ENCODE results near the gene RCAN2.

RCAN2 gene

GRCh38 chr6:46501136-46502089, 10.2 kb upstream of the RCAN2 start:
- in situ Hi-C loops (cut with MboI; ENCODE audit: low pct_unique_long_range_greater_than_20kb, low sequenced_read_pairs): no loop called here
- DNase-seq: no peak

- DNase-seq: no peak
These were observed 9.1 kb upstream of the RCAN2 start for GRCh38 chr6:46500382-46500781.

GRCh38 chr6:46491628-46492547, 639 bp upstream of the RCAN2 start:
- in situ Hi-C loops (cut with MboI; ENCODE audit: low pct_unique_long_range_greater_than_20kb, low sequenced_read_pairs): no loop called here

More at GRCh38 chr6:46500382-46500781, 9.1 kb upstream of the RCAN2 start:
- in situ Hi-C loops (cut with MboI; ENCODE audit: low pct_unique_long_range_greater_than_20kb, low sequenced_read_pairs): no loop called here

GRCh38 chr6:46490425-46491200, 636 bp downstream of the RCAN2 start:
- in situ Hi-C loops (cut with MboI; ENCODE audit: low pct_unique_long_range_greater_than_20kb, low sequenced_read_pairs): no loop called here
- DNase-seq: peak; percentile 3

More at GRCh38 chr6:46491628-46492547, 639 bp upstream of the RCAN2 start:
- peak; percentile 33 for DNase-seq

- in situ Hi-C loops (cut with MboI; ENCODE audit: low pct_unique_long_range_greater_than_20kb, low sequenced_read_pairs): no loop called here
- DNase-seq: no peak
These were observed 5.1 kb downstream of the RCAN2 start for GRCh38 chr6:46486181-46486580.

- in situ Hi-C loops (cut with MboI; ENCODE audit: low pct_unique_long_range_greater_than_20kb, low sequenced_read_pairs): no loop called here
- no peak for DNase-seq
These were observed 7.0 kb downstream of the RCAN2 start for GRCh38 chr6:46484081-46484820.

- no peak for DNase-seq
- in situ Hi-C loops (cut with MboI; ENCODE audit: low pct_unique_long_range_greater_than_20kb, low sequenced_read_pairs): no loop called here
These were observed 14.9 kb downstream of the RCAN2 start for GRCh38 chr6:46476301-46476700.

GRCh38 chr6:46473881-46474280, 17.4 kb downstream of the RCAN2 start:
- no peak for DNase-seq
- in situ Hi-C loops (cut with MboI; ENCODE audit: low pct_unique_long_range_greater_than_20kb, low sequenced_read_pairs): no loop called here

- in situ Hi-C loops (cut with MboI; ENCODE audit: low pct_unique_long_range_greater_than_20kb, low sequenced_read_pairs): no loop called here
- DNase-seq: no peak
These were observed 19.0 kb downstream of the RCAN2 start for GRCh38 chr6:46472243-46472642.

- DNase-seq: no peak
- in situ Hi-C loops (cut with MboI; ENCODE audit: low pct_unique_long_range_greater_than_20kb, low sequenced_read_pairs): no loop called here
These were observed 22.2 kb downstream of the RCAN2 start for GRCh38 chr6:46469021-46469420.

- DNase-seq: no peak
- in situ Hi-C loops (cut with MboI; ENCODE audit: low pct_unique_long_range_greater_than_20kb, low sequenced_read_pairs): no loop called here
These were observed 22.7 kb downstream of the RCAN2 start for GRCh38 chr6:46468403-46469010.

GRCh38 chr6:46466570-46466969, 24.7 kb downstream of the RCAN2 start:
- in situ Hi-C loops (cut with MboI; ENCODE audit: low pct_unique_long_range_greater_than_20kb, low sequenced_read_pairs): no loop called here
- no peak for DNase-seq

- no peak for DNase-seq
These were observed 25.7 kb downstream of the RCAN2 start for GRCh38 chr6:46465294-46466165.

GRCh38 chr6:46456297-46456696, 35.0 kb downstream of the RCAN2 start:
- DNase-seq: no peak
- in situ Hi-C loops (cut with MboI; ENCODE audit: low pct_unique_long_range_greater_than_20kb, low sequenced_read_pairs): no loop called here

More at GRCh38 chr6:46465294-46466165, 25.7 kb downstream of the RCAN2 start:
- in situ Hi-C loops (cut with MboI; ENCODE audit: low pct_unique_long_range_greater_than_20kb, low sequenced_read_pairs): no loop called here

GRCh38 chr6:46454691-46455090, 36.6 kb downstream of the RCAN2 start:
- in situ Hi-C loops (cut with MboI; ENCODE audit: low pct_unique_long_range_greater_than_20kb, low sequenced_read_pairs): no loop called here

GRCh38 chr6:46453741-46454316, 37.4 kb downstream of the RCAN2 start:
- in situ Hi-C loops (cut with MboI; ENCODE audit: low pct_unique_long_range_greater_than_20kb, low sequenced_read_pairs): no loop called here
- no peak for DNase-seq

More at GRCh38 chr6:46454691-46455090, 36.6 kb downstream of the RCAN2 start:
- DNase-seq: no peak

GRCh38 chr6:46453216-46453615, 38.0 kb downstream of the RCAN2 start:
- no peak for DNase-seq

More at GRCh38 chr6:46453216-46453615, 38.0 kb downstream of the RCAN2 start:
- in situ Hi-C loops (cut with MboI; ENCODE audit: low pct_unique_long_range_greater_than_20kb, low sequenced_read_pairs): no loop called here

Measured in KBM-7 (cell line).